ENCODE results near the gene FLNB. TPM values are rescaled to one million over a fixed set of nuclear protein-coding genes. Genes with fewer than 3 reads are reported as not detected.

The FLNB gene
- polyA plus RNA-seq, 1 of the 3 experiments (the other 2 are of a cell fraction), result 127 TPM

GRCh38 chr3:58188173-58188564, 179.9 kb downstream of the FLNB start:
- H3K36me3 ChIP-seq (replicated peaks in 1 of 2; ENCODE audit: control insufficient read depth in 1 of 2, insufficient read depth in 2 of 2, low read length in 1 of 2), result no peaks in the 10 kb centered on the region
- DNase-seq, result no peak

GRCh38 chr3:58188921-58189451, 180.8 kb downstream of the FLNB start:
- H3K79me2 ChIP-seq (ENCODE audit: insufficient read depth), result no peaks in the 10 kb centered on the region
- H3K9me3 ChIP-seq, result no peaks in the 10 kb centered on the region
- H3K27me3 ChIP-seq (ENCODE audit: insufficient read depth), result no peaks in the 10 kb centered on the region
- H3K4me1 ChIP-seq (ENCODE audit: control insufficient read depth in 1 of 2, insufficient read depth in 2 of 2, low read depth in 1 of 2, low read length in 1 of 2), result no peaks in the 10 kb centered on the region
- POLR2A ChIA-PET, result no interaction called here
- no peaks in the 10 kb centered on the region for H4K20me1 ChIP-seq (ENCODE audit: insufficient read depth)
- H3K36me3 ChIP-seq (replicated peaks in 1 of 2; ENCODE audit: control insufficient read depth in 1 of 2, insufficient read depth in 2 of 2, low read length in 1 of 2), result no peaks in the 10 kb centered on the region
- CTCF ChIA-PET, result interaction anchor here (0.9 to 8.9 kb wide), 13 partner anchors 8 to 180 kb away, joined by 4 to 63 read pairs (median 12); partner anchors contain the start of genes FLNB, HTD2 and RPP14
- H2AFZ ChIP-seq (ENCODE audit: low read depth), result no peak overlapping the region
- H3K9ac ChIP-seq, result no peak overlapping the region
- H3F3A ChIP-seq (replicated peaks; ENCODE audit: insufficient read depth), result no peaks in the 10 kb centered on the region
- H3K27ac ChIP-seq (ENCODE audit: low read depth in 2 of 2, low read length in 1 of 2), result no peak overlapping the region
- no peak for DNase-seq
- no peak overlapping the region for H3K4me3 ChIP-seq (ENCODE audit: low read depth in 2 of 2, low read length in 1 of 2)
- 81% methylated on average over 10 of the region's 10 CpGs for WGBS (ENCODE audit: low lambda C conversion rate)
- H3K9me2 ChIP-seq, result no peaks in the 10 kb centered on the region
- no peak overlapping the region for H3K4me2 ChIP-seq
- no peak for TF ChIP-seq USF1 (IDR thresholded peaks at IDR 0.05; ENCODE audit: borderline replicate concordance, low read depth)
- no peak for TF ChIP-seq NRF1 (IDR thresholded peaks at IDR 0.05; ENCODE audit: low read depth, low read length)
- no peak for TF ChIP-seq CHD2 (IDR thresholded peaks at IDR 0.05; ENCODE audit: low read length, partially characterized antibody)
- no peak for TF ChIP-seq TCF12 (IDR thresholded peaks at IDR 0.05)
- no peak for TF ChIP-seq CTCF (IDR thresholded peaks at IDR 0.05)
- no peak for TF ChIP-seq TAF1 (IDR thresholded peaks at IDR 0.05; ENCODE audit: borderline replicate concordance, low read depth, low read length)
- no peak for TF ChIP-seq RAD21 (IDR thresholded peaks at IDR 0.05; ENCODE audit: low read length)
- TF ChIP-seq SMC3 (IDR thresholded peaks at IDR 0.05; ENCODE audit: low read depth, low read length), result no peak
- TF ChIP-seq USF2 (IDR thresholded peaks at IDR 0.05; ENCODE audit: borderline replicate concordance, low read depth, low read length), result no peak

More at GRCh38 chr3:58188173-58188564, 179.9 kb downstream of the FLNB start:
- ChIA-PET CTCF (interaction anchor here (0.6 to 8.9 kb wide), 29 partner anchors 9 to 222 kb away, joined by 3 to 63 read pairs (median 6); partner anchors contain the start of genes DNASE1L3, FLNB, HTD2 and RPP14), POLR2A (no interaction called here)
- no peaks in the 10 kb centered on the region for H3K4me1 ChIP-seq (ENCODE audit: control insufficient read depth in 1 of 2, insufficient read depth in 2 of 2, low read depth in 1 of 2, low read length in 1 of 2)
- no peak overlapping the region for H3K27ac ChIP-seq (ENCODE audit: low read depth in 2 of 2, low read length in 1 of 2)
- H3K9ac ChIP-seq, result no peak overlapping the region
- H3F3A ChIP-seq (replicated peaks; ENCODE audit: insufficient read depth), result no peaks in the 10 kb centered on the region
- no peaks in the 10 kb centered on the region for H3K27me3 ChIP-seq (ENCODE audit: insufficient read depth)
- no peak overlapping the region for H2AFZ ChIP-seq (ENCODE audit: low read depth)
- no peaks in the 10 kb centered on the region for H3K9me3 ChIP-seq
- TF ChIP-seq MXI1 (IDR thresholded peaks at IDR 0.05; ENCODE audit: low read depth, low read length), result no peak
- no peak for TF ChIP-seq RFX5 (IDR thresholded peaks at IDR 0.05; ENCODE audit: low read length)
- TF ChIP-seq IRF3 (IDR thresholded peaks at IDR 0.05; ENCODE audit: low read depth, low read length), result no peak
- no peak for TF ChIP-seq ELF1 (IDR thresholded peaks at IDR 0.05)
- no peak for TF ChIP-seq MAX (IDR thresholded peaks at IDR 0.05; ENCODE audit: low read depth)
- no peak for TF ChIP-seq FOSL2 (IDR thresholded peaks at IDR 0.05; ENCODE audit: borderline replicate concordance, low read depth)
- no peak for TF ChIP-seq EP300 (IDR thresholded peaks at IDR 0.05; ENCODE audit: borderline replicate concordance in 1 of 2, low read depth in 1 of 2, low read length in 1 of 2)
- no peak for TF ChIP-seq CHD2 (IDR thresholded peaks at IDR 0.05; ENCODE audit: low read length, partially characterized antibody)
- TF ChIP-seq SMC3 (IDR thresholded peaks at IDR 0.05; ENCODE audit: low read depth, low read length), result no peak
- TF ChIP-seq TCF12 (IDR thresholded peaks at IDR 0.05), result no peak
- no peak for TF ChIP-seq PBX3 (IDR thresholded peaks at IDR 0.05)
- TF ChIP-seq USF1 (IDR thresholded peaks at IDR 0.05; ENCODE audit: borderline replicate concordance, low read depth), result no peak
- no peak overlapping the region for H3K4me3 ChIP-seq (ENCODE audit: low read depth in 2 of 2, low read length in 1 of 2)
- 49% methylated on average over 6 of the region's 6 CpGs for WGBS (ENCODE audit: low lambda C conversion rate)
- no peaks in the 10 kb centered on the region for H3K9me2 ChIP-seq
- no peaks in the 10 kb centered on the region for H3K79me2 ChIP-seq (ENCODE audit: insufficient read depth)
- no peak overlapping the region for H3K4me2 ChIP-seq
- no peaks in the 10 kb centered on the region for H4K20me1 ChIP-seq (ENCODE audit: insufficient read depth)

Data from SK-N-SH (cell line).